HG02678 (cell line): Measurements from ENCODE around the gene CABP4.
"Not testable (repeated sequence)": the region's sequence is repeated elsewhere in the genome, so short reads cannot be mapped to it uniquely, and the experiment has no call there.

ENCODE experiments used
- ATAC-seq: cut with Tn5 transposase; IDR thresholded peaks from one replicate; pipeline ENCODE4 v1.9.1; 2021; ENCODE audit warnings: mild to moderate bottlenecking, moderate library complexity; ENCODE audit not compliant: unreplicated experiment

The CABP4 gene

DNA sequence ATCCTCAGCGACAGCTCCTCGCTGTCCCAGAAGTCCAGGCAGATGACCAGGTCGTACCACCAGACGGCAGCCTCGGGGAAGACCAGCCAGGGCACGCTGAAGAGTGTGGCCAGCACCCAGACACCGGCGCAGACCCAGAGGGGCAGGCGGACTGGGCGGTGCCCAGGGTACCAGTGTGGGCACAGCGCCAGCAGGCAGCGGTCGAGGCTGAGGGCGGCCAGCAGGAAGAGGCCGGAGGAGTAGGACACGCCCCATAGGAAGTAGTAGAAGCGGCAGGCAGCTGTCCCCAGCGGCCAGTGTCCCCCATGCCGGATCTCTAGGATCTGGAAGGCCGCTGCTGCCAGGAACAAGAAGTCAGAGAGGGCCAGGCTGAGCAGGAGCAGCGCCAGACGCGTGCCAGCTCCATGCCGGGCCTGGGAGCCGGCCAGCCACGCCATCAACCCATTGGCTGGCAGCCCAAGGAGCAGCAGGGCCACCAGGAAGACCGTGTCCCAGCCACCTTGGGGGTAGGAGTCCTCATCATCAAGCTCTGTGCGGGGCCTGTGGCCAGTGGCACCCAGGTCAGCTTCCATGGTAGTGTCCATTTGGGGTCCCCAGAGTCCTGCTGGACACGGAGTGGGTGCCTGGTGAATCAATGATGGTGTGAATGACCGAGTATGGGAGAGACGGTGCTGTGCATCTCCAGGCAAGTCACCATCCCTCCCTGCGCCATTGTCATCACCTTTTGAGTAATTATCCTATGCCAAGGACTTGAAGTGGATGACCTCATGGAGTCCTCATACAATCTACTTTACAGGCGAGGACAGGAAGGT lies 2.8 kb upstream of the CABP4 start, which contains the start of gene GPR152:
GPR152 (minus strand) TSS at position 589 of the 812 bp plus-strand sequence; CDS start at position 584, 5 bp downstream.
- ATAC-seq = no peak

DNA sequence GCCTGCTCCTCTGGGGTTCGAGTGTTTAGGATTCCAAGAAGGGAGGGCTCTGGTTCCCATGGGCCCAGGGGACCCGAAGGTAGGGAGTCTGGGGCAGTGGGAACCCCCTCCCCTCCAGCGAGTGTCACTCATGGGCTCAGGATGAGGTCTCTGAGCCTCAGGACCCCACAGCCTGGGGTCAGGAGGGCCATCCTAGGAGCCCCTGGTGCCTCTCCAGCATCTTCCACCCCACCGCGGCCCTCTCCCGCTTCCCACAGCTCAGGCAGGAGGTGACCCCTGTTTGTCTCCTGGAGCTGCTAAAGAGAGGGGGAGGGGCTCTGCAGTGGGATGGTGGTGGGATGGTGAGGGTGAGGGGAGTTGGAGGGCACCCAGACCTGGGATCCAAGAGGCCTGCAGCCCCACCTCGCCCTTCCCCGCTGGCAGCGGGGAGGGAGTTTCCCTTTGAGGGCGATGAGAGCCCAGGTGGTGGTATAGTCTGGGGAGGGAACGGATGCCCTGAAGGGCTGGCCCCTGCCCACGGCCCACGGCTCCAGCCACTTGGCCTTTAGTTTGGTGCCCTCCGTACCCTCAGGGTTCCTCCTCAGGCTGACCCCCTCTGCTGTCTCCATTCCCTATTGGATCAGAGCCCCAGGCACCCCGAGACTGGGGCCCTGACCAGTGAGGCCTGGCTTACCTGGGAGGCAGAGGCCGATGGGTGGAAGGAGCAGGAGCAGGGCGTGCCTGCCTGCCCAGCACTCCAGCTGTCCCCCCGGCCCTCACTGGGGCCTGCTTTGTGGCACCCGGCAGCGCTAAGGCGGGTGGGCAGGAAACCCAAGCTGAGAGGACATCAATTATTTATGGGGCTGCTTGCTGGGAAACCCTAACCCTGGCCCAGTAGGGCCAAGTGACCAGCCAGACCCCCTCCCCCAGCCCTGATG lies 1.1 kb upstream of the CABP4 start:
- no peak for ATAC-seq

DNA sequence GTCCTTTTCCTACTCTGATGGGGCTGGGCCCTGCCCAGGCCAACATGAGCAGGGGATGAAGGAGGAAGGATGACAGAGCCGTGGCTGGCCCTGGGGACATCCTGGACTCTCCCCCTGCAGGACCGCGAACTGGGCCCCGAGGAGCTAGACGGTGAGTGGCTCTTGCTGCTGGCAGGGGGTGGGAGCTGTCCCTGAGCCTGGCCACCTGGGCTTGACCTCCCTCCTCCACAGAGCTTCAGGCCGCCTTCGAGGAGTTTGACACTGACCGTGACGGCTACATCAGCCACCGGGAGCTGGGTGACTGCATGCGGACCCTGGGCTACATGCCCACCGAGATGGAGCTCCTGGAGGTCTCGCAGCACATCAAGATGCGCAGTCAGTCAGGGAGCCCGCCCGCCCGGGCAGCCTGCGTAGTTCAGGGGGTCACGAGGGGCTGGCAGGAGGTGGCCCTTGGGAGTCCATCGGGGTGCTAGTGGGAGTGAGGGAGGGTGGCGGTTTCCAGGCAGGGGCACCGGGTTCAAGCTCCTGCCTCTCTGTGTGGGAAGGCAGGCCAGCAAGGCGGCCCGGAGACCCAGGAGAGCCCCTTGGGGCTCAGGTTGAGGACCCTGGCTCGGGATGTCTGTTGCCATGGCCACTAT lies 1.0 kb downstream of the CABP4 start:
- no peak for ATAC-seq

DNA sequence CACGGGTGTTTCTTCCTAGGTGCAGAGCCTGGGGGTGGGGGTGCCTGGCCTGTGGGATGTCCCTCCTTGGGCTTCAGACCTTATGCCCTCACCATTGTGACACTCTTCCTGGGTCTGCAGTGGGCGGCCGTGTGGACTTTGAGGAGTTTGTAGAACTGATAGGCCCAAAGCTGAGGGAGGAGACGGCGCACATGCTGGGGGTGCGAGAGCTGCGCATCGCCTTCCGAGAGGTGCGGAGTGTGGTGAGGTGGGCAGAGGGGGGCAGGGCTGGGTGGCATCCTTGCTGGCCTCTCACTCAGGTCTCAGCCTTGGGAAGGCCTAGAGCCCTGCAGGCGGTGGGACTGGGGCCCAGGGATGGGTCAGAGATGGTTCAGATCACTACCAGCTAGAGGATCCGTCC lies 2.3 kb downstream of the CABP4 start:
- no peak for ATAC-seq

DNA sequence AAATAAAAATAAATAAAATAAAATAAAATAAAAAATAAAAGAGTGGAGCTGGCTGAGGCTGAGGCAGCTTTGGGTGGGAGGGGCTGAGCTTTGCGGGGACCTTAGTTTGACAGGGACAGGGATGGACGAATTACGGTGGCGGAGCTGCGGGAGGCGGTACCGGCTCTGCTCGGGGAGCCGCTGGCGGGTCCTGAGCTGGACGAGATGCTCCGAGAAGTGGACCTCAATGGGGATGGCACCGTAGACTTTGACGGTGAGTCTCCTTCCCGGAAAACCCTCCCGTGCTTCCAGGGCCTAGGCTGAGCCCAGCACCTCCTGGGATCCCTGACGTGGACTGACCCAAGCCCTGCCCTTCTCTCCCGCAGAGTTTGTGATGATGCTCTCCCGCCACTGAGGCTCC lies 3.1 kb downstream of the CABP4 start:
- ATAC-seq = no peak

DNA sequence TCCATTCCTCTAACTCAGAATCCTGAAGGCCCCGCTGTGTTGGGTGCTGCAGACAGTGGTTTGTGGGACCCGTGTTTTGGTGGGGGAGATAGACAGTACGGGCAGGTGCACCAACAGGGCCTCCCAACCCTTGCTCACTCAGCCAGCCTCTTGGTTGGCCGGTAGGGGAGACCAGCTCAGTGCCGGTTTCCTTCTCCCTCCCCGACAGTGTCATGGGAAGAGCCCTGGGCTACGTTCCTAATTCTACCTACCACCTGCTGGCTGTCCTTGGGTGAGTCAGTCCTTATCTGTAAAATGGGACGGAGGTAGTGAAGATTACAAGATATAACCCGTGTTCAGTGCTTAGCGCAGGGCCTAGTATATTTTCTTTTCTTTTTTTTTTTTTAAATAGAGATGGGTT lies 8.0 kb downstream of the CABP4 start:
- ATAC-seq = no peak

DNA sequence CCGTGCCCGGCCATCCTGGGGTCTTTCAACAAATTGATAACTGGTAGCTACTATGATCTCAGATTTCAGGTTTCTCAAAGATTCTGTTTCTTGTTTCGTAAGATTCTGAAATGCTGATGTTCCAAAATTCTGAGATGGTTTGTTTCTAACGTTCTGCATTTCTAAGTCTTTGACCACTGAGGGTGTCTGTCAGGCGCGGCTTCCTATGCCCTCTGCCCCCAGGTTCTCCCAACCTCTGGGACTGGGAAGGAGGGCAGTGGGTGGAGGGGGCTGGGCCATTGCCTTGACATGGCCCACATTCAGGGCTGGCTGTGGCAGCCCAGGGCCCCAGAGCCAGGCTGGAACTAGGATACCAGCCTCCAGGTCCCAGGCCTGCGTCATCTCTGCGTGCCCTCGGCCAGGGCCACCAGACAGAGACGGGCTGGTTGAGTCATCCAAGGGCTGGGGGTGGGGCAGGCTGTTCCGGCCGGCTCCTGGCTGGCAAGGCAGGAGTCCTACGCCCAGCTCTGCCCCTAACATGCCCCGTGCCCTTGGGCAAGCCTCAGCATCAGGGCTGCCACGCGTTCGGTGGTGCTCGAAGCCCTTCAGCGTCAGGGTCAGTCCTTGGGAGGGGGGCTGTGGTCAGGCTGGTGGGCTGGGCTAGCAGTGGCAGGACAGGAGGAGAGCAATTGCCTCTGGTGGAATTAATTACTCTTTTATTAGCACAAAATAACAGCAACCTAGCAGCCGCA lies 8.7 kb downstream of the CABP4 start:
- ATAC-seq = no peak

DNA sequence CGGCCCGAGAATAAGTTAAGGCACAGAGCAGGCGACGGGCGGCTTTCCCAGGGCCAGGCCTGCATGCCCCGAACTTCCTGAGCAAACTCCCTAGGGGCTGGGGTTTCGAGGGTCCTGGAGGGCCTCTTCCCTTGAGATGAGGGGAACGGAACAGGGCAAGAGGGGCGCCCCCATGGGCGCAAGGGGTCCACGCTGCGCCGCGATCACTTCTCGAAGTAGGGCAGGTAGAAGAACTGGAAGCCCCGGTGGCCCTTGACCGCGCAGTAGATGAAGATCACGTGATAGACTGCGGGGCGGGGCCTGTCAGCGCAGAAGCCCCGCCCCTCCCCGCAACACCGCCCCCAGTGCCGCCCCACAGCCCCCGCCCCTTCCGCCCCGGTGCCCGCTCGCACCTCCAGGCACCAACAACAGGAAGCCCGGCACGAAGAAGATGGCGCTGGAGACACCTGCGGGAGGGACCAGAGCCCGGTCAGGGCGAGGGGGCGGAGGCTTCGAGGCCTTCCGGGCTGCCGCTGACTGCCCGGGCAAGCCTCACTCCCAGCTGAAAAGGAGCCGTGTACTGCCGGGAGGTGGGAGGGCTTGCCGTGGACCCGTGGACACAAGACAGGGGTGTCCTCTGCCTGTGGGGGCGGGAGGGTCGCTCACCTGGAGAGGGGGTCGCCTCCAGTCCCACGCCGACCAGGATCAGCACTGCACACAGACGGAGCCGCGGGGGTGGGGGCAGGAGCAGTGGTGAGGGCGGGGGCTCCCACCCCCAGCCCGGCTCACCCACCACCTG lies 9.4 kb downstream of the CABP4 start:
- ATAC-seq = peak; percentile 55

DNA sequence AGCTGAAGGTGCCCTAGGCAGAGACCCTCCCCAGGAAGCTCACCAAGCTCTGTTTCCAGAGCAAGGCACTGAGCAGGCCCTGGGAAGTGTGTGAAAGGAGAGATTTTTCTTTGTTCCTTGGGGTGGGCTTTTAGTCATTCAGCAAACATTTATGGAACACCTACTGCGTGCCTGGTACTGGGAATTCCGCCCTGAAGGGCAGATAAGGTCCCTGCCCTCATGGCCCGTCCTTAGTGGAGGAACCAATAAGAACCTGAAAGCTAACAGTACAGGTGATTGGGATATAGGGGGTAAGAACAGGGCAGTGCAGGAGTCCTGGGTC lies 10.0 kb downstream of the CABP4 start:
- no peak for ATAC-seq

DNA sequence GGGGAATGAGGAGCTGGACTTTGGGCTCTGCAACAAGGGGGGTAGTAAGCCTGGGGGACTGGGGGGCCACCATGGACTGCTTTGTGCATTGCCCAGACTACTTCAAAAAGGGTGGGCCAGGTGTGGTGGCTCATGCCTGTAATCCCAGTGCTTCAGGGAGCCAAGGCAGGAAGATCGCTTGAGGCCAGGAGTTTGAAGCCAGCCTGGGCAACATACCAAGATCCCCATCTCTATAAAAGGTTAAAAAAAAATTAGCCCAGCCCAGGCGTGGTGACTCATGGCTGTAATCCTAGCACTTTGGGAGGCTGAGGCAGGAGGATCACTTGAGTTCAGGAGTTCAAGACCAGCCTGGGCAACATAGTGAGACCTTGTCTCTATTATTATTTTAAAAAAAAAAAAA lies 10.4 kb downstream of the CABP4 start:
- not testable (repeated sequence) for ATAC-seq

DNA sequence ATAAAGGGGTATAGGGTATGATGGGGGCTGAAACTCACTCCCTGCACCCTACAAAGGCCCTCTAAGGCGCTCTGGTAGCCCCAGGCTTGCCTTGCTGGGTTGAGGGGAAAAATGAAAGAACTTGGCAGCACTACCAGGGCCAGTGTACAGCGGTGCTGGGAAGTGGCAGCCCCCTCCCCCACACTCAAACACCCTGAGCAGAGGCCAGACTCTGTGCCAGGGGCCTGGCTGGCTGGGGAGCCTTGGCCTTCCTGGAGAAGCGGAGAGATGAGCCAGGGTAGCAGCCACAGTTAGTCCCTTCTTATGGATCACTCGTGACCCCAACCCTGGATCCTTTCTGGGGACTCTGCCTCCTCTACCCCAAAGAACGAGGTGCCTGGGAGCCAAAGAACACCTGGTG lies 11.2 kb downstream of the CABP4 start:
- no peak for ATAC-seq

DNA sequence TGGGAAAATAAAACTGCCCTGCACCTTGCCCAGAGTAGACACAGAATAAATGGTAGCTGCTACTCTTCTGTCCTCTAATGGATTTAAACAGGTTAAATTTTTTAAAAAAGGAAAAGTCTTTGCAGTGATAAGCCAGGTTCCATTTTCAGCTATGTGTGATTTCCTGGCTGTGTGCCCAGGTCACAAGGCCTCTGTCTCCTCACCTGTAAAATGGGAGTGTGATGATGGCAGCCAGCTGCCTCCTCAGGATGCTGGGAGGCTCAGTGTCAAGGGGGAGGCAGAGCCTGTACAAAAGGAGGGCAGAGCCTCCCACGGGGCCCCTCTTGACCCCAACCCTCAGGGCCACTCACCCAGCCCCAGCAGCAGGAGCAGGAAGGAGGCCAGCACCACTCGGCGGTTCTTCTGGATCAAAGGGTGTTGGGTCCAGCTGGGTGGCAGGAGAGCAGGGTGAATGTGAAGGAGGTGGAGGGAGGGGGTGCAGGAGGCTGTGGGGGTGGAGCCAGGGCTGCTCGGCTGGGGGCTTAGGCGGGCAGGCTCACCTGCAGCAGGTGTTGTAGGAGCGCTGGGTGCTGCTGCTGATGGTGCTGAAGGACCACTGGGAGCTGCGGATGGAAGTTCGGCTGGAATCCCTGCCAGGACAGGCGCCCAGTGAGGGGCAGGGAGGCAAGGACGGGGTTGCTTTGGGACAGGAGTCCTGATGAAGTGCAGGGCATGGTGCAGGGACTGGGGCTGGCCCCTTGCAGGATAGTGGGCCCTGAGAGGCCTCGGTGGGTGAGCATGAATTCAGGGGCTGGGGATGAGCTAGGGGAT lies 12.0 kb downstream of the CABP4 start:
- no peak for ATAC-seq

DNA sequence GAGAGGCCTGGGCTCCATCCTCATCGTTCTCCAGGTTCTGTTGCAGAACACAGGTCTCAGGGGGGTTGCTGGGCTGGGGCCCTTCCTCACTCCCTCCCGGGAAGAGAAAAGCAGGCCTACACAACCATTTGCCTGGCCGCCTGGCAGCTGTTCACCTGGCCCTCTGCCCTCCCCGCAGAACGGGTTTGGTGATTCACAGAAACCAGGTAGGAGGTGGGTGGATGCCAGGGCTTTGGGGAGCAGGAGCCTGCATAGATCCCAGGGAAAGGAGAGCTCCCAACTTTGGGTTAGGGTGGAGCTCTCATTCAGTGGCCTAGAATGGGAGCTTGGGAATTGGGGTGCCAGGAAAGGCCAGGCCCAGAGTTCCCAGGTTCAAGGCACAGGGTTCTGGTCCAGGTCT lies 12.9 kb downstream of the CABP4 start:
- ATAC-seq = no peak

DNA sequence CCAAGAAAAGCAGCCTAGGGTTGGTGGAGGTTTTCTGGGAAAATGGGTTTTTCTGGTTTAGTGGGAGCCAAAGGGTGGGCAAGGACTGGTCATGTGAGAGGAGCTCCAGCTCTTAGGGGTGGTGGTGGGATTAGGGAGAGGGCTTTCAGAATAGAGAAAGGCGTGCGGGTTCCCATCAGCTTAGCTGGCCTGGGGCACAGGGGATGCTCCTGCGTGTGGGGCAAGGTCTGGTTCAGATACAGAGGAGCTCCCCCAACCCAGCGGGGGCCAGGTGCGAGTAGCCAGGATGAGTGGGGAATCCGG lies 13.3 kb downstream of the CABP4 start:
- ATAC-seq = peak; percentile 1

DNA sequence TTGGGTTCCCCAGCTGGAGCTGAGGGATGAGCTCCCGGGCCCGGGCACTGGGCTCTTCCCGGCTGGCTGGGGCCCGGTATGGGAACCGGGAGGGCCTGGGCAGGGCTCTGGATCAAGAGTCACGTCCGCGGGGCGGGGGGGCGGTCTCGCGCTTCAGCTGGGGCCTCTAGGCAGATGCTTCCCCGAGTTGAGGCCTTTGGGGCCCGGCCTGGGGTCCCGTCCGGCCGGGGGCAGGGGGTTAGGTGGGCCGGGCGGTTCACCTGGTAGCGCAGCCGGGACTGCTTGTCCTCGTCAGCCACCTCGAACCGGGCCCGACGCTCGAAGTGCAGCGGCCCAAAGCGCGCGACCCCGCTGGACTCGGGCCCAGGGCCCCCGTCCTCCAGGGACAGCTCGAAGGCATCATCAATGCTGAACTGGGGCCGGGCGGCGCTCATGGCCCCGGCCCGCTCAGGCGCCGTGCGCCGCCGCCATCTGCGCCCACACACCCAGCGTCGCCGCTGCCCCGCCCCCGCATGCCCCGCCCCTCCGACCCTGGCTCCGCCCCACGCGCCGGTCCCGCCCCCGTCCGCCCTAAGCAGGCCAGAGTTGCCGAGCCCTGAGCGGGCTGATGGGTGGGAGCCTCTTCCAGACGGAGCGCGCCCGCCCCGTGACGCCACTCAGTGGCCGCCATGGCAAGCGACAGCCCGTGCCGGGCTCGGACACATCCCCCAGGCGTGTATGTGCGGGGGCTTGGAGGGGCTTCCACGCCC lies 13.8 kb downstream of the CABP4 start, which contains the start of gene TMEM134:
TMEM134 (minus strand) TSS at position 493 of the 749 bp plus-strand sequence; CDS start at position 434, 59 bp downstream.
- ATAC-seq = peak; percentile 74

DNA sequence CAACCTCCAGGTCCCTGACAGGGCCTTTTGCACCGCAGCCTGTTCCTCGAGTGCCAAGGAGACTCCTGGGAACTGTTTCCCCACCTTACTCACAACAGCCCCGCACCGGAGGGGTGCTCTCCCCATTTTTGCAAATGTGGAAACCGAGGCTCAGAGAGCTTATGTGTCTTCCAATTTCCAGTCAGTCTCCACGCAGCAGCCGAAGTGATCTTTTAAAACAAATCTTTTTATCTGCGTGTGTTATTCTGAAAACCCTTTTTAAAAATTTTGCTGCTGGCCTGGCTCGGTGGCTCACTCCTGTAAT lies 14.3 kb downstream of the CABP4 start:
- ATAC-seq = no peak

DNA sequence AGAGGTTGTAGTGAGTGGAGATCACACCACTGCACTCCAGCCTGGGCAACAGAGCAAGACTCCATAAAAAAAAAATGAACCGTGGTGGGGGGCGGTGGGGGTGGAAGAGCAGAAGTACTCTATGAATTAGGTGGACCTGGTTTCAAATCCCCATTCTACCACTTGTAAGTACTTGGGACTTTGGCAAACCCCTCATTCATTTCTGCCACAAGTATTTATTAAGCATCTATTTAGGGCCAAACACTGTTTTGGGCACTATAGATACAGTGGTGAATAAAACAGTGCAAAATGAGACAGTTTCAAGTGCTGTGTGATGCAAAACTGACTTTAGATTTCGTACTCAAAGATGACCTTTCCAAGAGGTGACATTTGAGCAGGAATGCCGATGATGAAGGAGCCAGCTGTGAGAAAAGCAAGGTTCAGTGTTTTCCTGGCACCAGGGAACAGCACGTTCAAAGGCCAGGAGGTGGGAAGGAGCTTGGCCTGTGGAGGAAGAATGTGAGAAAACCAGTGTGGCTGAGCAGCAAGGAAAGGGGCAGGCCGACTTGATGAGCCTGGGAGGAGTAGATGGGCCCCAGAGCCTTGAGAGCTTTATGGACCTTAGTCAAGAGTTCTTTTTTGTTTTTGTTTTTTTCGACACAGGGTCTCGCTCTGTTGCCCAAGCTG lies 15.3 kb downstream of the CABP4 start:
- ATAC-seq = no peak

DNA sequence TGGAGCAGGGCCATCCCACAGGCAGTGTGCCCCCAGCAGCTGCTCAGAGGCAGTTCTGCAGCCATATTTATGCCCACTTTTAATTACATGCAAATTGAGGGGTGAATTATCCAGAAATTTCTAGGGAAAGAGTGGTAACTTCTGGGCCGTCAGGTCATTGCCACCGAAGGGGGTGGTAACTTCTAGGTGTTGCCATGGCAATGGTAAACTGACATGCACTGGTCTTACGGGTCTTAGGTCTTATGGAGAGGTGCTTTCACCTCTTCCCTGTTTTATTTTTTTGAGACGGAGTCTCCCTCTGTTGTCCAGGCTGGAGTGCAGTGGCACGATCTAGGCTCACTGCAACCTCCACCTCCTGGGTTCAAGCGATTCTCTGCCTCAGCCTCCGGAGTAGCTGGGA lies 17.7 kb downstream of the CABP4 start:
- no peak for ATAC-seq
